ENCODE results near the gene CDX2. TPM values are rescaled to one million over a fixed set of nuclear protein-coding genes. Genes with fewer than 3 reads are reported as not detected.
"Not testable (repeated sequence)": the region's sequence is repeated elsewhere in the genome, so short reads cannot be mapped to it uniquely, and the experiment has no call there.

The CDX2 gene
- total RNA-seq, 1 experiment from 2014 or later, result not detected

DNA sequence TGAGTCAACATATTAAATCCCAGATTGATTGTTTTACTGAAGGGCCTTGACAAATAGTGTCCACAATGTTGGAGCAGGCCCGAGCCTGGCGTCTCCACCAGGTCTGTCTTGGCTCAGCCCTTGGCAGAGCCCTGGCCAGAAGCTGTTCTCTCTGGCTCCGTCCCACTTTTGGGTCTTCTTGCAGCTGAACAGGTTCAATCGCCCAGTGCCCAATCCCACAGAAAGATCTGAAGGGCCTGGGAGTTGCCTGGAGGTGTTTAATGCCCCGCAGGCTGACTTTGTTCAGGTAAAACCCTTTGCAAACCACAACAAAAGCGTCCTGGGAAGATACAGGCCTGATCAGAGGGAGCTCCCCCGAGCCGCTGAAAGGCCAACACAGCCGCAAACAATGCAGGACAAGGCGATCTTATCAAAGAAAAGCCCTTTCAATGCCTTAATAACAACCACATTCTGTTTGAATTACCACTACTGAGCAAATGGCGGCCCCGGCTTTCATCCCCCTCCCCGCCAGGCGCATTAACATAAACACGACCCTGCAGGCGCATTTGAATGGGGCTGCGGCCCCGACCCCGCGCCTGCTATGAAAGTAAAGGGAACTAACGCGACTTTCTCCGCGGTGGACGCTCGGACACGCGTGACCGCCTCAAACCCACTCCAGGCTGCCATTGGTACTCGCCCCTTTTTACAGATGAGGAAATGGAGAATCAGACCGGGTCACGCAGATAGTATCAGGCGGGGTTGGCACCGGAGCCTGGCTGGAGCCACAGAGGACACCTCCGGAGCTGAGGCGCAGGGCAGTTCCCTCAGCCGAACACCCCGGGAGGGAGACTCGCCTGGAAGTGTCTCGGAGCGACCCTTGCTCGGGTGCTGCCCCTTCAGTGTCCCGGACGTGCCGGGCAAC, 3.1 kb downstream of the CDX2 start:
- DNase-seq (ENCODE audit: low read depth), result no peak

- no peak for DNase-seq (ENCODE audit: low read depth)
These were observed 3.8 kb downstream of the CDX2 start for GRCh38 chr13:27965343-27965739.

GRCh38 chr13:27964741-27965323, 4.3 kb downstream of the CDX2 start:
- DNase-seq (ENCODE audit: low read depth), result no peak

GRCh38 chr13:27964206-27964605, 4.9 kb downstream of the CDX2 start:
- not testable (repeated sequence) for DNase-seq (ENCODE audit: low read depth)

DNA sequence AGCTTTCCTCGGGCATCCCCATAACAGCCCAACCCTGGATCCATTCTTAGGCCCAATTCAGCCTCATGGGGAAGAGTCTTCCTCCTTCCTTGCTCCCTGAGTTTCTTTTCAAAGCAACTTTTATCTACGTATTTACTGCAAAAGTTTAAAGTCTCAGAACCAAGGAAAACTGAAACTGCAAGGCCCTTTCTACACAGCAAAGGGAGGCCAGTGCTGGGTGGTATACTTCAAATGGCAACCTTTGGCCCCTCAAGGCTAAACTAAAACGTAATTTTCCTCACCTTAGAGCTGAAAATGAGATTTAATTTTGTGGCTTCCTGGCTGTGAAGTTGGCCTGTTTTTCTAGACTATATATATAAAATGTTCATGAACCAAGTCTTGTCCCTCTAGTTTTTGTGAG, 5.6 kb downstream of the CDX2 start:
- DNase-seq (ENCODE audit: low read depth), result no peak

DNA sequence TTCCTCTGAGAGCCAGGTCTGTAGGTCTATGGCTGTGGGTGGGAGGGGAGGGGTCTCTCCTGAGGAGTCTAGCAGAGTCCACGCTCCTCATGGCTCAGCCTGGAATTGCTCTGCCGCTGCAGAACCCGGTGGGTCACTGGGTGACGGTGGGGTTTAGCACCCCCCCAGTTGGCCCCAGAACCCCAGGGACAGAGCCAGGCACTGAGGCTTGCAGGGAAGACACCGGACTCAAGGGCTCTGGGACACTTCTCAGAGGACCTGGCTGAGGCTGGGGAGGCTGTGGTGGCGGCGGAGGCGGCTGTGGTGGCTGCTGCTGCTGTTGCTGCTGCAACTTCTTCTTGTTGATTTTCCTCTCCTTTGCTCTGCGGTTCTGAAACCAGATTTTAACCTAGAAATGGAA, 6.1 kb downstream of the CDX2 start:
- no peak for DNase-seq (ENCODE audit: low read depth)

DNA sequence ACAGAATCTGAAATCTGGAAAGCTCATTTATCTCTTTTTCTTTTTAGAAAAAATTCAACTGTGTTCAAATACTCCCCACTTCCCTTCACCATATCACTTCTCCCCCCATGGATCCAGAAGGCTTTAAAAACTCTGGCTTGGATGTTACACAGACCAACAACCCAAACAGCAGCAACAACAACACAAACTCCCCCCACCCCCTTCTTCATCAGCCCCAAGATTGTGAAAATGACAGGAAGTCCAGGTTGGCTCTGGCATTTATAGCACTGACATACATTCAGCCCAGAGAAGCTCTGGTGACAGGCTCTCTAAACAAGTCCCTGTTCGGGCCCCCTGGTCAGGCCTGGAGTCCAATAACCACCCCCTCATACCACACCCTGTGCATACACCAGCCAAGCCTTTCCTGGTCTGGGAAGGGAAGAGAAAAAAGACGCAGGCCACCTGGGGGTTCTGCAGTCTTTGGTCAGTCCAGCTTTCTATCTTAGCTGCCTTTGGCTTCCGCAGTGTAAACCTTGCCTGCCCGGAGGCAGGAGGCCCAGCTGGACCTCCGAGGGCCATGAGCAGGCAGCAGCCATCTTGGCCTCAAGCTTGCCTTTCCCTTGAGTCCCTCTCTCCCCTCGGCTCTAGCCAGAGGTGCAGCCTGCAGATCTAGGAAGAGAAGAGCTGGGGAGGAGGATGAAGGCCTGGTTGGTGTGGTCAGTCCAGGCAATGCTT, 6.8 kb downstream of the CDX2 start:
- no peak for DNase-seq (ENCODE audit: low read depth)

DNA sequence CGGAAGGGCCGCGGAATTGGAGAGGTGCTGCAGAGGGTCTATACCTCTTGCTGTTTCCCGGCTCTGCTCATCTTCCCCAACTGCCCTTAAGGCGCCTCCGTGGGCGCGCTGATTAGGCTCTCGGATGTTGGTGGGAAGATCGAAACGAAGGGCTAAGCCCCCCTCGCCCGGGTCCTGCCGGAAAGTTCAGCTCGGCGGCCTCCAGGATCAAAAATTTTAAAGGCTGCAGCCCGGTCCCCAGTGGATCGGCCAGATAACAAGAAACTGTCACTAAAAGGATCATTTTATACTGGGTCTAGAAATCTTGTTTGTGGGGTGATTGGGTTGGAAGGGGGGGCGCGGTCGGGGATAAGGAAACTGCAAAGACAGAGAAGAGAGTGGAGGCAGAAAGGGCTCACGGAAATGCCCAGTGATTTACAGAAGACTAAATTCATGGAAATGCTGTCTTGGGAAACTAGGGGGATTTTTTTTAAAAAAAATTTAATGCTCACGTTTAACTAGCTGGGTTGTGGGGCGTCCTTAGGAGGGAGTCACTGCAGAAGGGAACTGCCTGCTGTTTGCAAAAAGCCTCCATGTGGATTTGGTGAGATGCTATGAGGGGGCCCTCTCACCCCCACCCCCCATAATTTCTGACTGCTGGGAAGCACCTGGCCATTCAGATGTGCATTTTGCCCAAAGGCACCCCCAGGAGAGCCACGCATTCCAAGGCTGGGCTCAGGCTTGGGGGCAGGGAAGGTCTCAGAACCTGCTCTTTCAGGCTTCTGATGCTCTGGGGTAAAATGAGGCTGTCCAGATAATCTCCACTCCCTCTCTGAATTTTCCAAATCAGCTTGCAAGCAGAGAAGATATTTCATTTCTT, 7.7 kb downstream of the CDX2 start:
- DNase-seq (ENCODE audit: low read depth), result no peak

DNA sequence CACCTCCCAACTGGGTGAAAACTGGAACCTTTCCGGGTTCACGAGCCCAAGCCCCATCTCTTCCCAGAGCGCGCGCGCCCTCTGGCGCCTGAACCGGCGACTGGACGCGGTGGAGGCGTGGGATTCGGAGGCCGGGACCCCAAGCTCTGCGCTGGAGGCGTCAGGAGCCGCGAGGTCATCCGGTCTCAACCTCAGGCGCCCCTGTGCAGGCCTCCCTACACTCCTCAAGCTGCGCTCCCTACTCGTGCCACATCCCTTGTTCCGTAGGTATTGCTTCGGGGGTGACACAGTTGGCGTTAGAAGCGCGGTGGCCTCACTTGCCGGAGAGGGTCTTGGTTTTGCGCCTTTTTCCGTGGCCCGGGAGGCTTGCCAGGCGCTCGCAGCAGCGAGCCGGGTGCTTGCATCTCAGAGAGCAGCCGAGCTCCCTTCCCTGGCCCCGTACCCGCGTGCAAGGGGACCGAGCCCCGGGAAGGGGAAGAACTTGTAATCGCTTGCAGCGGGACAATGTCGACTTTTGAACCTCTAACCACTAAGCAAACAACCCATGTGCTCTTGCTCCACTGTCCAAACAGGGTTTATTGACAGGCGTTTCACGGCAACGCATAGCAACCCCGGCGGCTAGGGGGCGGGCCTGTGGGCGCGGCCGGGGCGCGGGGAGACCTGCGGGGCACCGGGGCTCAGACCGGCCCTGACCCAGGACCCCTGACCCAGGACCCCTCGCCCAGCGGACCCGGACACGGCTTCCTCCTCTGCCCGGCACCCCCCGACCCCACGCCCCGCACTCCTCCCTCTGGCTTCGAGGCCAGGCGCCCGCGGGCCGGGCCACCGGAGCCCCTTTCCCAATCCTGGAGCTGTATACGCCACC, 8.5 kb downstream of the CDX2 start:
- peak; percentile 83 for DNase-seq (ENCODE audit: low read depth)

- no peak for DNase-seq (ENCODE audit: low read depth)
These were observed 9.1 kb downstream of the CDX2 start for GRCh38 chr13:27959976-27960361.

DNA sequence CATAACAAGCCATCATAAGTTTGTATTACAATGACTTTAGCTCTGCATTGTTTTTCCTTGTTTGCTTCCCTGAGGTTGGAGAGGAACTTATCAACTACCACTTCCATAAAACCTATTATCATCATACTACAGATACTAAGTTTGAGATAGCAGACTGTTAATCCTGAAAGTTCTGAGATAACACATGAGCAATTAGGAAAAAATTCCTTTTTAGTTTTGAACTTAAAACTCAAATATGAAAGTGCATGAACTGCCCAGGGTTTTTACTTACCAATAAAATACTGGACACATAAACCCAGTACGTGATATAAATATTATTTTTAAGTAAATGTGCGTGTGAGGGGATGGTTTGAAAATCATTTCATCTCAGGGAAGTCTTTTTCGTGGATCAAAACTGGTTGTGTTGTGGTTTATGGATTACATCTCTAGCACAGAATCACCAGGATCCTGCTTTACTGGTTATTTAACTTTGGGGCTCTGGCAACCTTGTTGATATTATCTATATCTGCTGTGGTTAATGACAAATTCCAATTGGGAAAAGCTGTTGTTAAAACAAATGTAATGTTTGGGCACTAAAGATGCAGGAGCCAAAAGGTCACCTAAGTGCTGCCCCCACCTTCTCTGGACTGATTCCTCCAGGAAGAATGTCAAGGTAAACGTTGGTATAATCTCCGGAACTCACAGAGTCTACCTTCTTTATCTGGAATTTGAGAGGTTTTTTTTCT, 12.4 kb downstream of the CDX2 start:
- DNase-seq (ENCODE audit: low read depth), result no peak

DNA sequence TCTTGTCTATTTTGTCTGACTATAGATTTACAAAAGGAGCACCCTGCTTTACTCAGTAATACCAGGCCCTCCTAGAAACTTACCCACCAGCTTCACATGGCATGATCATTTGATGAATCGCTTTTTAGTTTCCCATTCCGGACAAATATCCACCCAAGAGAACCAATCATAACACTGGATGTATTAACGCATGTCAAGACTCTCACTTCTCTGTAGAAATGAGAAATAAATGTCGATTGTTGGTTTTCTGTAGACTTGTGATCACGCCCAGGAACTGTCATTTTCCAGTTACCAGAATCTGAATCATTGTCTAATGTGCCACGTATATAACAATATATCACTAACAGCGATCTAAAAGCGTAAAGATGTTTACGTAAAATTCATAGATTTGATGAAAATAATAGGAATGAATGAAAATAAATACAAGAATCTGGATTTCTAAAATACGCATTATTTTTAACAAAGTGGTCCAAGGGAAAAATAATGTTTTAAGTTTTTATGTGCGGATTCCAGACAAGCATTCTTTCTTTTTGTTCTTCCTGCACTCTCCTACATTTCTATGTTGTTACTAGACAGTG, 14.0 kb downstream of the CDX2 start:
- no peak for DNase-seq (ENCODE audit: low read depth)

DNA sequence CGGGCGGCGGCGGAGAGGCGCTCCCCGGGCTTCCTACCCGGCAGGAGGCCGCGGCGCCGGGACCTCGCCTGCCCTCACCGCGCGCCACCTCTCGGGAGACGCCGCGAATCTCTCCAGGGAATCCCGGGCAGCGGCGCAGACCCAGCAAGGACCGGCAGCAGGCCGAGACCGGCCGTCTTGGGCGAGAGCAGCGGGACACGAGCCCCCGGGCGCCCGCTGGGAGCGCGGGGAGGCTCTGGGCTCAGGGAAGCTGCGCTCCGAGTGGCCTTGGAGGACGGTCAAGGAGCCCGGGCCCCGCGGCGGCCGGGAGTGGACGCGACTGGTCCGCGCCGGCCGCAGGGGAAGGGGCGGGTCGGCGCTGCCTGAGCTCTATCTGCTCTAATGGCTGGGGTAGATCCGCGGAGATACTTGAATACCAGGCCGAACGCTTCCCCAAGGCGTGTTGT, 14.7 kb downstream of the CDX2 start:
- DNase-seq (ENCODE audit: low read depth), result no peak

- DNase-seq (ENCODE audit: low read depth), result peak; percentile 86
These were observed 15.3 kb downstream of the CDX2 start for GRCh38 chr13:27953676-27954405.

- DNase-seq (ENCODE audit: low read depth), result no peak
These were observed 16.0 kb downstream of the CDX2 start for GRCh38 chr13:27952876-27953675.

DNA sequence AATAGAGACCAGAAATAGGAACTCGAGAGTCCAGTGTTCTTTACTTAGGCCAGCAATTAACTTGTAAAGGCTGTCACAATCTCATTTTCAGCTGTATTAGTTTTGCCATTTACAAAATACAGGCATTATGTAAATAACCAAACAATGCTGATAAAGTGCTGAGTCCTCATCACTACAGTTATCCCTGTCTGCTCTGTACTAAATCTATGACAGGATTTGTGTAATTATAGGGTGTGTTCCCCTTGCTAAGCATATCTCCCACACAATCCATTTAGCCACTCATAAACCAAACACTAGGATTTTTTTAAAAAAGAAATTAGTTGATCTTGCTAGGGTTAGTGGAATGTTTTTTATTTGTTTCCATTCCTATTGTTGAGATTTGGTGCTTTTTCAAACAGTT, 26.1 kb downstream of the CDX2 start:
- DNase-seq (ENCODE audit: low read depth), result no peak

DNA sequence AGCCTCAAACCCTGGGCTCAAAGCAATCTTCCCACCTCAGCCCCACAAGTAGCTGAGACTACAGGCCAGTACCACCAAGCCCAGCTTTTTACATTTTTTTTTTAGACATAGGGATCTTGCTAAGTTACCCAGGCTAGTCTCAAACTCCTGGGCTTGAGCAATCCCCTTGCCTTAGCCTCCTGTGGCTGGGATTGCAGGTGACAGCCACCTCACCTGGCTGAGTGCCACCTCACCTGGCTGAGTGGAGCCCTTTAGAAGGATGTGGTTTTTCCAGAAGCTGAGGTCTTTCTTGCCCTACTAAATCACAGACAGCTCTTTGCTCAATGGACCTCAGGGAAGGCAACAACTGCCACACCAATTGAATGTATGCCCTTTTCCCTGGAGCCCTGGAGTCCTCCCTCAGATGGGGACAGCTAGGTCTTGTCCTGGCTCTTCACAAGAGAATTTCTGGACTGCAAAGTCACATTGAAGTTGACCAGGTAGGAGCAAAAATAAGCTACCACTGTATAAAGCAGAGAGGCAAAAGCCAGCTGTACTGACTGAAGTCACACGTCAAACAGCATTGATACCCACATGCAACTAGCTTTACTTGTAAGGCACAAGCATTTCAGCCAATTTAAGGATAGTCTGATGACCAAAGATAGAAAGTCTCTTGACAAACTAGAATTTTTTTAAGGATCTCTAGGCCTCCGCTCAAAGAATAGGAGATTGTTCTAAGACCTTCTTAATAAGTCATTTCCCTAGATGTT, 35.4 kb downstream of the CDX2 start:
- DNase-seq (ENCODE audit: low read depth), result no peak
